Occipital lobe (tissue), 2 donors: Measurements from ENCODE around the gene SH2D3C. TPM values are rescaled to one million over a fixed set of nuclear protein-coding genes. Genes with fewer than 3 reads are reported as not detected.

ENCODE experiments used
- DNase-seq: peaks from one replicate; lab custom pipeline; 2025; lab: John Stamatoyannopoulos, UW
- total RNA-seq: library from RNA; depleted of rRNA; stranded (reverse); fragments of >200 nt; gene quantifications from one replicate; pipeline ENCODE4 v1.2.3, GENCODE V29; 2014

Gene SH2D3C
- total RNA-seq, 1 donor from 2014 or later = 5.1 TPM

GRCh38 chr9:127809002-127809539, 30.6 kb upstream of the SH2D3C start:
- no peak for DNase-seq

- DNase-seq = no peak
Measured at GRCh38 chr9:127808347-127809001, 30.0 kb upstream of the SH2D3C start.

- no peak for DNase-seq
Measured at GRCh38 chr9:127806871-127807270, 28.4 kb upstream of the SH2D3C start.

- no peak for DNase-seq
Measured at GRCh38 chr9:127805620-127806019, 27.2 kb upstream of the SH2D3C start.

- no peak for DNase-seq
Measured at GRCh38 chr9:127803507-127804352, 25.3 kb upstream of the SH2D3C start.

- peak; percentile 87 for DNase-seq
Measured at GRCh38 chr9:127802576-127803443, 24.3 kb upstream of the SH2D3C start, which contains the start of gene FPGS. Gene FPGS (plus strand): TSS chr9:127802882. CDS start chr9:127802925, 43 bp downstream.

- DNase-seq = no peak
Measured at GRCh38 chr9:127801955-127802575, 23.6 kb upstream of the SH2D3C start.

GRCh38 chr9:127796852-127797370, 18.4 kb upstream of the SH2D3C start:
- no peak for DNase-seq

GRCh38 chr9:127796225-127796813, 17.9 kb upstream of the SH2D3C start:
- no peak for DNase-seq

GRCh38 chr9:127794001-127794791, 15.7 kb upstream of the SH2D3C start:
- no peak for DNase-seq

GRCh38 chr9:127793093-127793708, 14.7 kb upstream of the SH2D3C start:
- DNase-seq = no peak

GRCh38 chr9:127792417-127793031, 14.1 kb upstream of the SH2D3C start:
- no peak for DNase-seq

- no peak for DNase-seq
Measured at GRCh38 chr9:127791085-127791484, 12.6 kb upstream of the SH2D3C start.

GRCh38 chr9:127790094-127790855, 11.8 kb upstream of the SH2D3C start:
- no peak for DNase-seq

GRCh38 chr9:127789179-127789578, 10.7 kb upstream of the SH2D3C start:
- DNase-seq = no peak

GRCh38 chr9:127788337-127789011, 10.0 kb upstream of the SH2D3C start:
- DNase-seq = no peak

- DNase-seq = no peak
Measured at GRCh38 chr9:127786773-127787104, 8.3 kb upstream of the SH2D3C start.
